ENCODE results near the gene TUBE1.

Gene TUBE1

GRCh38 chr6:112100561-112100960 is 13.3 kb upstream of the TUBE1 start:
- H3K27me3 Mint-ChIP-seq (ENCODE audit: low read depth), result peaks cover 15% of the 10 kb centered on the region
- no peaks in the 10 kb centered on the region for H3K36me3 Mint-ChIP-seq (ENCODE audit: low read depth)
- H3K4me3 Mint-ChIP-seq, result no peak overlapping the region
- H3K4me1 Mint-ChIP-seq (ENCODE audit: low read depth), result no peaks in the 10 kb centered on the region
- DNase-seq (ENCODE audit: low spot score), result no peak
- H3K27ac Mint-ChIP-seq, result no peak overlapping the region
- H3K9me3 Mint-ChIP-seq, result no peaks in the 10 kb centered on the region

- H3K4me1 Mint-ChIP-seq (ENCODE audit: low read depth), result no peaks in the 10 kb centered on the region
- peaks cover 30% of the 10 kb centered on the region for H3K27me3 Mint-ChIP-seq (ENCODE audit: low read depth)
- no peak overlapping the region for H3K27ac Mint-ChIP-seq
- H3K36me3 Mint-ChIP-seq (ENCODE audit: low read depth), result no peaks in the 10 kb centered on the region
- H3K9me3 Mint-ChIP-seq, result no peaks in the 10 kb centered on the region
- no peak overlapping the region for H3K4me3 Mint-ChIP-seq
- no peak for DNase-seq (ENCODE audit: low spot score)
These were observed 9.6 kb upstream of the TUBE1 start for GRCh38 chr6:112096901-112097300.

GRCh38 chr6:112087916-112088315 is 634 bp upstream of the TUBE1 start:
- Mint-ChIP-seq H3K27me3 (ENCODE audit: low read depth) (peaks cover 34% of the 10 kb centered on the region), H3K4me1 (ENCODE audit: low read depth) (peaks cover 6% of the 10 kb centered on the region), H3K36me3 (ENCODE audit: low read depth) (peaks cover 6% of the 10 kb centered on the region), H3K4me3 (no peak overlapping the region), H3K27ac (no peak overlapping the region), H3K9me3 (no peaks in the 10 kb centered on the region)
- no peak for DNase-seq (ENCODE audit: low spot score)

- H3K4me3 Mint-ChIP-seq, result no peak overlapping the region
- peaks cover 6% of the 10 kb centered on the region for H3K4me1 Mint-ChIP-seq (ENCODE audit: low read depth)
- H3K36me3 Mint-ChIP-seq (ENCODE audit: low read depth), result peaks cover 6% of the 10 kb centered on the region
- H3K27me3 Mint-ChIP-seq (ENCODE audit: low read depth), result peaks cover 29% of the 10 kb centered on the region
- no peaks in the 10 kb centered on the region for H3K9me3 Mint-ChIP-seq
- no peak overlapping the region for H3K27ac Mint-ChIP-seq
- no peak for DNase-seq (ENCODE audit: low spot score)
These were observed 542 bp downstream of the TUBE1 start for GRCh38 chr6:112086744-112087135.

- no peak overlapping the region for H3K27ac Mint-ChIP-seq
- H3K27me3 Mint-ChIP-seq (ENCODE audit: low read depth), result peaks cover 20% of the 10 kb centered on the region
- no peak for DNase-seq (ENCODE audit: low spot score)
- peak overlapping the region; percentile 48 for H3K4me3 Mint-ChIP-seq
- H3K36me3 Mint-ChIP-seq (ENCODE audit: low read depth), result peaks cover 6% of the 10 kb centered on the region
- peaks cover 6% of the 10 kb centered on the region for H3K4me1 Mint-ChIP-seq (ENCODE audit: low read depth)
- H3K9me3 Mint-ChIP-seq, result no peaks in the 10 kb centered on the region
These were observed 1.8 kb downstream of the TUBE1 start for GRCh38 chr6:112085286-112086065.

- Mint-ChIP-seq H3K36me3 (ENCODE audit: low read depth) (peaks cover 13% of the 10 kb centered on the region), H3K27me3 (ENCODE audit: low read depth) (no peaks in the 10 kb centered on the region), H3K4me3 (no peak overlapping the region)
These were observed 5.7 kb downstream of the TUBE1 start for GRCh38 chr6:112081569-112081968.

GRCh38 chr6:112066606-112067005 is 20.7 kb downstream of the TUBE1 start:
- Mint-ChIP-seq H3K9me3 (no peaks in the 10 kb centered on the region), H3K27me3 (ENCODE audit: low read depth) (peaks cover 12% of the 10 kb centered on the region), H3K4me3 (no peak overlapping the region), H3K36me3 (ENCODE audit: low read depth) (peaks cover 7% of the 10 kb centered on the region), H3K27ac (no peak overlapping the region), H3K4me1 (ENCODE audit: low read depth) (no peaks in the 10 kb centered on the region)
- no peak for DNase-seq (ENCODE audit: low spot score)

More at GRCh38 chr6:112081569-112081968, 5.7 kb downstream of the TUBE1 start:
- no peak for DNase-seq (ENCODE audit: low spot score)
- no peaks in the 10 kb centered on the region for H3K9me3 Mint-ChIP-seq
- H3K27ac Mint-ChIP-seq, result no peak overlapping the region
- peaks cover 6% of the 10 kb centered on the region for H3K4me1 Mint-ChIP-seq (ENCODE audit: low read depth)

- Mint-ChIP-seq H3K9me3 (no peaks in the 10 kb centered on the region), H3K36me3 (ENCODE audit: low read depth) (peaks cover 6% of the 10 kb centered on the region), H3K27ac (no peak overlapping the region), H3K4me1 (ENCODE audit: low read depth) (no peaks in the 10 kb centered on the region), H3K4me3 (no peak overlapping the region), H3K27me3 (ENCODE audit: low read depth) (peaks cover 12% of the 10 kb centered on the region)
- DNase-seq (ENCODE audit: low spot score), result no peak
These were observed 21.8 kb downstream of the TUBE1 start for GRCh38 chr6:112065426-112065986.

- no peaks in the 10 kb centered on the region for H3K4me1 Mint-ChIP-seq (ENCODE audit: low read depth)
- no peak for DNase-seq (ENCODE audit: low spot score)
- no peaks in the 10 kb centered on the region for H3K9me3 Mint-ChIP-seq
- peaks cover 12% of the 10 kb centered on the region for H3K27me3 Mint-ChIP-seq (ENCODE audit: low read depth)
- H3K4me3 Mint-ChIP-seq, result no peak overlapping the region
- H3K27ac Mint-ChIP-seq, result no peak overlapping the region
- H3K36me3 Mint-ChIP-seq (ENCODE audit: low read depth), result no peaks in the 10 kb centered on the region
These were observed 24.3 kb downstream of the TUBE1 start for GRCh38 chr6:112062966-112063365.

GRCh38 chr6:112061605-112062004 is 25.7 kb downstream of the TUBE1 start:
- peaks cover 12% of the 10 kb centered on the region for H3K27me3 Mint-ChIP-seq (ENCODE audit: low read depth)
- no peaks in the 10 kb centered on the region for H3K9me3 Mint-ChIP-seq
- no peak overlapping the region for H3K27ac Mint-ChIP-seq
- no peaks in the 10 kb centered on the region for H3K4me1 Mint-ChIP-seq (ENCODE audit: low read depth)
- no peak overlapping the region for H3K4me3 Mint-ChIP-seq
- DNase-seq (ENCODE audit: low spot score), result no peak
- H3K36me3 Mint-ChIP-seq (ENCODE audit: low read depth), result no peaks in the 10 kb centered on the region

- H3K4me1 Mint-ChIP-seq (ENCODE audit: low read depth), result no peaks in the 10 kb centered on the region
- peaks cover 5% of the 10 kb centered on the region for H3K27me3 Mint-ChIP-seq (ENCODE audit: low read depth)
- DNase-seq (ENCODE audit: low spot score), result no peak
- H3K9me3 Mint-ChIP-seq, result no peaks in the 10 kb centered on the region
- no peaks in the 10 kb centered on the region for H3K36me3 Mint-ChIP-seq (ENCODE audit: low read depth)
- no peak overlapping the region for H3K27ac Mint-ChIP-seq
- no peak overlapping the region for H3K4me3 Mint-ChIP-seq
These were observed 28.8 kb downstream of the TUBE1 start for GRCh38 chr6:112058243-112059032.

GRCh38 chr6:112054555-112055190 is 32.6 kb downstream of the TUBE1 start:
- Mint-ChIP-seq H3K27me3 (ENCODE audit: low read depth) (peaks cover 5% of the 10 kb centered on the region), H3K4me1 (ENCODE audit: low read depth) (no peaks in the 10 kb centered on the region), H3K36me3 (ENCODE audit: low read depth) (no peaks in the 10 kb centered on the region), H3K4me3 (no peak overlapping the region), H3K27ac (no peak overlapping the region), H3K9me3 (no peaks in the 10 kb centered on the region)
- DNase-seq (ENCODE audit: low spot score), result no peak

- H3K27me3 Mint-ChIP-seq (ENCODE audit: low read depth), result peaks cover 5% of the 10 kb centered on the region
- H3K27ac Mint-ChIP-seq, result no peak within 1 kb of the TSS
- H3K4me1 Mint-ChIP-seq (ENCODE audit: low read depth), result peaks cover 5% of the 10 kb centered on the region
- no peaks in the 10 kb centered on the region for H3K9me3 Mint-ChIP-seq
- H3K4me3 Mint-ChIP-seq, result no peak within 1 kb of the TSS
- DNase-seq (ENCODE audit: low spot score), result no peak
- no peaks in the 10 kb centered on the region for H3K36me3 Mint-ChIP-seq (ENCODE audit: low read depth)
These were observed 33.3 kb downstream of the TUBE1 start, which contains the start of gene CCN6 for GRCh38 chr6:112054001-112054400. Gene CCN6 (plus strand): TSS chr6:112054104. CDS start chr6:112054358, 254 bp downstream.

All from T-helper 2 cell treated with Interferon-gamma antibody and Interleukin-4, amounts not matched to agents 5 μg/mL and 100 μg/mL, for 36 hours (primary cell).